Right lobe of liver (tissue), 6 donors: Measurements from ENCODE around the gene HOXB8. TPM values are rescaled to one million over a fixed set of nuclear protein-coding genes. Genes with fewer than 3 reads are reported as not detected.

ENCODE experiments used
- ATAC-seq, 4 donors: fragments of 200-7000 bp; cut with Tn5 transposase; one replicate each; pipeline ENCODE4 v1.9.1; 2020; ENCODE audit warnings: mild to moderate bottlenecking in 4 of 4, moderate library complexity in 4 of 4
- DNase-seq, 3 donors: peaks; one replicate each; pipeline ENCODE4 v3.0.0-alpha.2; 2020
- H3K27ac ChIP-seq, 3 donors: fragments of 200-600 bp; one replicate each; pipeline ENCODE4 v1.8.0; 2022
- H3K27me3 ChIP-seq, 2 donors: fragments of 200-600 bp; one replicate each; pipeline ENCODE4 v1.8.0; 2022
- H3K36me3 ChIP-seq, 4 donors: fragments of 200-600 bp; sonication (generic) in 1 of 4; one replicate each; pipeline versions ENCODE4 v1.5.1 to v1.8.0; 2017 to 2022; ENCODE audit warnings: control low read depth in 1 of 4
- H3K4me1 ChIP-seq, 4 donors: fragments of 200-600 bp; sonication (generic) in 1 of 4; one replicate each; pipeline versions ENCODE4 v1.5.1 to v1.8.0; 2017 to 2022; ENCODE audit warnings: control low read depth in 1 of 4
- H3K4me3 ChIP-seq, 3 donors: fragments of 200-600 bp; one replicate each; pipeline ENCODE4 v1.8.0; 2022
- H3K9me3 ChIP-seq, 4 donors: fragments of 200-600 bp; sonication (generic) in 1 of 4; one replicate each; pipeline versions ENCODE4 v1.5.1 to v1.8.0; 2017 to 2022; ENCODE audit warnings: control low read depth in 1 of 4
- POLR2A ChIP-seq: fragments of 450-650 bp; IDR thresholded peaks from one replicate; pipeline ENCODE4 v1.6.1; 2017; ENCODE audit warnings: antibody characterized with exemption, mild to moderate bottlenecking
- whole genome bisulfite sequencing: methylation state at CpG from one replicate; pipeline ENCODE4 v1.1.6; 2018; ENCODE audit warnings: low coverage, low lambda C conversion rate; ENCODE audit not compliant: insufficient coverage; ENCODE audit errors: missing lambda C conversion rate; 5-methylcytosine and 5-hydroxymethylcytosine counted together
- intact Hi-C, 2 donors: fragments of 100-400 bp; cut with DNase I; formaldehyde crosslinking; loops; one replicate each; pipeline versions ENCODE4 v1.11.2 to v1.14.1; 2022
- total RNA-seq, 6 experiments: library from RNA; depleted of rRNA in 2 of 6; stranded (reverse); fragments of >200 nt in 2 of 6; fragmentation: NEBNext Ultra II Directional in 3 of 6; extraction: Animal tissue kit (Norgen Biotek cat#: 25700) in 3 of 6; gene quantifications; one replicate each; pipeline versions ENCODE4 v1.1.0 to v1.2.4, GENCODE V29; 2016 to 2023
- TF ChIP-seq, protein P1 (sequence below), 4 donors: fragments of 200-600 bp in 3 of 4; fragments of 450-650 bp in 1 of 4; IDR thresholded peaks; one replicate each; pipeline versions ENCODE4 v1.5.1 to v1.8.0; 2016 to 2022; ENCODE audit warnings: antibody characterized with exemption in 4 of 4, mild to moderate bottlenecking in 2 of 4
- donor health status: DM: no; HTN: yes; CAD: no.
- donor health status: DM: no; HTN: no; CAD: no.
- donor health status: DM: no; HTN: no; CAD: no.
- donor health status: DM: no; HTN: yes; CAD: no.
- donor health status: DM: no; HTN: yes; CAD: no.

The HOXB8 gene
- total RNA-seq, 6 experiments from 2014 or later, result not detected

DNA sequence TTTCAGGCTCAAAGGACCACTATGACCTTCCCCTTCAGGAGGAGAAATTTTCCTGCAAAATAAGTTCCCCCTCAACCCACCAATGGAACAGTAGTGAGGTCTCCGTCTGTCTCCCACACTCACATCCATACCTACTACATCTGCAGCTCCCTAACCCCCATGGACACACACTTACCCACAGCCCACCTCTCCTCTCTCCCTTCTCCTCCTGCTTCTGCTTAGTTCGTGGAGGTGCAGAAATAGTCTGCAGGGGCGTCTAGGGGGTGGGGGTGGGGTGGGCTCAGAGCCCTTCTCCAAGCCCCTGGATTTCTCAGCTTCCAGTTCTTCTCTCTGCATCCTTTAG lies 45.9 kb downstream of the HOXB8 start:
- no peak for TF ChIP-seq POLR2A
- TF ChIP-seq, protein P1, sequence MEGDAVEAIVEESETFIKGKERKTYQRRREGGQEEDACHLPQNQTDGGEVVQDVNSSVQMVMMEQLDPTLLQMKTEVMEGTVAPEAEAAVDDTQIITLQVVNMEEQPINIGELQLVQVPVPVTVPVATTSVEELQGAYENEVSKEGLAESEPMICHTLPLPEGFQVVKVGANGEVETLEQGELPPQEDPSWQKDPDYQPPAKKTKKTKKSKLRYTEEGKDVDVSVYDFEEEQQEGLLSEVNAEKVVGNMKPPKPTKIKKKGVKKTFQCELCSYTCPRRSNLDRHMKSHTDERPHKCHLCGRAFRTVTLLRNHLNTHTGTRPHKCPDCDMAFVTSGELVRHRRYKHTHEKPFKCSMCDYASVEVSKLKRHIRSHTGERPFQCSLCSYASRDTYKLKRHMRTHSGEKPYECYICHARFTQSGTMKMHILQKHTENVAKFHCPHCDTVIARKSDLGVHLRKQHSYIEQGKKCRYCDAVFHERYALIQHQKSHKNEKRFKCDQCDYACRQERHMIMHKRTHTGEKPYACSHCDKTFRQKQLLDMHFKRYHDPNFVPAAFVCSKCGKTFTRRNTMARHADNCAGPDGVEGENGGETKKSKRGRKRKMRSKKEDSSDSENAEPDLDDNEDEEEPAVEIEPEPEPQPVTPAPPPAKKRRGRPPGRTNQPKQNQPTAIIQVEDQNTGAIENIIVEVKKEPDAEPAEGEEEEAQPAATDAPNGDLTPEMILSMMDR (IDR thresholded peaks at IDR 0.05), result no peak
- no peak for DNase-seq
- intact Hi-C loops, result no loop called here
- H3K4me3 ChIP-seq, result no peak overlapping the region
- peaks cover 0 to 4% of the 10 kb centered on the region in 2 donors for H3K27me3 ChIP-seq
- H3K4me1 ChIP-seq, result no peaks in the 10 kb centered on the region
- no peaks in the 10 kb centered on the region for H3K36me3 ChIP-seq
- H3K27ac ChIP-seq, result peak overlapping the region in 1 of 3 donors; percentile 10
- no peaks in the 10 kb centered on the region for H3K9me3 ChIP-seq
- WGBS, result 12% methylated on average over 3 of the region's 3 CpGs
- ATAC-seq, result no peak

DNA sequence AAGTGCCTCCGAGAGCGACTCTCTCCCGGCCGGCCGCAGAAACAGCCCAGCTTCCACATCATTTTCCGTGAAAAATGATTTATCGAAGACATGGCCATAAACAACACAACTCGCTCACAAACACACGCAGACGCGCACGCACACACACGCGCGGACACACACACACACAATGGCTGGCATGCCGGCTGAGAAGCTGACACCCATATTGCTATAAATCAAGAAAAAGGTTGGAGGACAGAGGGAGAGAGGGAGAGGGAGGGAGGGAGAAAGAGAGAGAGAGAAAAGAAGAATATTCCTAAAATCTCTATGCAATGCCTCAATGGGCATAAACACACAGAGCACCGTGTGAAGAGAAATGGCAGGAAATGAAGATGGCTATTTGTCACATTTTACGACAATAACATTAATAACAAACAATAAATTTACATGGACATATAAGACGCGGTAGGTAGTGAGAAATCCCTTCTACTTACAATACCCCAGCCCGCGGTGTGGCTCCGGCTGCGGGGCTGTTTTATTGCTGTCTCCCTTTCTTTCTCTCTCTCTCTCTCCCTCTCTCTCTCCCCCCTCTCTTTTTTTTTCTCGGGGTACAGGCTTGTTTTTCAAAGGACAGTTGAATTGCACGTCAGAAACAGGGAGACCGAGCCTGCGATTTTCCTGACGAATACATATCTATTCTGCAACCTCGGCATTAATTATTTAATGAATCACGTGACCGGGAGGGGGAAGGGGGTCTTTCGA lies 46.4 kb downstream of the HOXB8 start:
- no peaks in the 10 kb centered on the region for H3K9me3 ChIP-seq
- peak in 2 of 4 donors; percentile 9 to 19 for ATAC-seq
- no peaks in the 10 kb centered on the region for H3K4me1 ChIP-seq
- H3K27me3 ChIP-seq, result peaks cover 0 to 4% of the 10 kb centered on the region in 2 donors
- no peak for TF ChIP-seq POLR2A
- TF ChIP-seq, protein P1 (IDR thresholded peaks at IDR 0.05), result no peak
- intact Hi-C loops, result no loop called here
- no peak for DNase-seq
- H3K27ac ChIP-seq, result peak overlapping the region in 2 of 3 donors; percentile 10 to 43
- no peak overlapping the region for H3K4me3 ChIP-seq
- WGBS, result 8% methylated on average over 30 of the region's 33 CpGs
- H3K36me3 ChIP-seq, result no peaks in the 10 kb centered on the region

DNA sequence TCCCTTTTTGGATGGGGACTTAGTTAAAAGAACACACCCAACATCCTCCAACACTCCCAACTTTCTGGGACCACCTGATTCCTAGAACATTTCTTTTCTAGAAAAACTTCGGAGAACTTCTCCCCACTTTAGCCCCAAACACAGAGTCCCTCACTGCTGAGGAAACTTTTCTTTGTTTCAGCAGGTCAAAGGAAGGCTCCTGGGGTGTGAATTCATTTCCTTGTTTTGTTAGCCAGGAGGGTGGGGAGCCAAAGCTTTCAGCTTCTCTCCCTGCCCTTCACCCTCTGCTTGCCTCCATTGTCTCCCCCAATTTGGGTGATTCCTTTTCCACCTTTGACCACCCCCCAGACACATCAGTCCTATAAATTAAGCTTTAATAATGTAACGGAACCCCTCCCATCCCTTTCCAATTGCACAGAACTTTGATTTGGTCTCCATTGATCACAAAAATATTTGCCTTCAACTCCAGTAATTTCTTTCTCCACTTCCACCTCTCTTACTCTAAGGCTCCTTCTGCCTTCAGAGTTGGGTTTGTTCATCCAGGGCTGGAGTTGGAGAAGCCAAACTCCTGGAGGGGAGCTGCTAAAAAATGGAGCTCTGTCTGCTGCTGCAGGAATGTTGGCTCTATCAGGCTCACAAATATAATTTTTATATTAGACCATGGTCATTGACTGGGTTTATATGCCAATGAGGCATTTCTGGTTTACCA lies 47.3 kb downstream of the HOXB8 start:
- WGBS, result 21% methylated on average over 2 of the region's 2 CpGs
- peak overlapping the region in 2 of 3 donors; percentile 10 to 43 for H3K27ac ChIP-seq
- no peak overlapping the region for H3K4me3 ChIP-seq
- intact Hi-C loops, result no loop called here
- no peaks in the 10 kb centered on the region for H3K36me3 ChIP-seq
- H3K4me1 ChIP-seq, result no peaks in the 10 kb centered on the region
- ATAC-seq (no peak), DNase-seq (no peak)
- H3K9me3 ChIP-seq, result no peaks in the 10 kb centered on the region
- TF ChIP-seq POLR2A, result no peak
- TF ChIP-seq, protein P1 (IDR thresholded peaks at IDR 0.05), result no peak
- peaks cover 0 to 6% of the 10 kb centered on the region in 2 donors for H3K27me3 ChIP-seq

DNA sequence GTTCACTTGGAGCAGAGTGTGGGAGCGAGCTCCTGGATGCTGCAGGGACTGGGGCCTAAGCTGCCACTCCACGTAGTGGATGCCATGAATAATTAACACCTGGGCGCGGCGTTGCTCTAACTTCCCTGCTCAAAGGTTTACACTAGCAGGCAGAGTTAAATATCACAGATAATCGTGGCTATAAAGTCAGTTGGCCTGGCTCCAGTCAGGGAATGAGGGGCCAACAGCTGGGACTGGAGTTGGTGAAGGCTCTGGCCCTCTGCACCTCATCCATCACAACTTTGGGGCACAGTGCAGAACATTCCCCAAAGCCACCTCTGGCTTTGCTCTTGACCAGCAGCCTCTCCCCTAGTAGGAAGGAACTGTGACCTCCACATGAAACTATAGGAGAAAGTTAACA lies 47.9 kb downstream of the HOXB8 start:
- Histone ChIP-seq H3K4me3 (no peak overlapping the region), H3K9me3 (no peaks in the 10 kb centered on the region), H3K27me3 (peaks cover 0 to 7% of the 10 kb centered on the region in 2 donors), H3K36me3 (no peaks in the 10 kb centered on the region), H3K4me1 (no peaks in the 10 kb centered on the region), H3K27ac (no peak overlapping the region)
- 34% methylated on average over 2 of the region's 6 CpGs for WGBS
- DNase-seq, result no peak
- no peak for TF ChIP-seq POLR2A
- TF ChIP-seq, protein P1 (IDR thresholded peaks at IDR 0.05), result no peak
- intact Hi-C loops, result no loop called here
- ATAC-seq, result no peak
